Erythroblast (primary cell): Measurements from ENCODE around the gene KRT36.

Experiments used
- DNase-seq, 2 experiments: peaks; one replicate each; lab custom pipeline; 2025; lab: John Stamatoyannopoulos, UW
- GATA1 ChIP-seq: IDR thresholded peaks from 2 replicates; pipeline ENCODE4 v1.6.1; 2011; ENCODE audit warnings: low read depth, mild to moderate bottlenecking, control low read depth, low read length, moderate library complexity
- POLR2A ChIP-seq: IDR thresholded peaks from 2 replicates; pipeline ENCODE4 v1.6.1; 2011; ENCODE audit warnings: mild to moderate bottlenecking, low read length

KRT36 gene

DNA sequence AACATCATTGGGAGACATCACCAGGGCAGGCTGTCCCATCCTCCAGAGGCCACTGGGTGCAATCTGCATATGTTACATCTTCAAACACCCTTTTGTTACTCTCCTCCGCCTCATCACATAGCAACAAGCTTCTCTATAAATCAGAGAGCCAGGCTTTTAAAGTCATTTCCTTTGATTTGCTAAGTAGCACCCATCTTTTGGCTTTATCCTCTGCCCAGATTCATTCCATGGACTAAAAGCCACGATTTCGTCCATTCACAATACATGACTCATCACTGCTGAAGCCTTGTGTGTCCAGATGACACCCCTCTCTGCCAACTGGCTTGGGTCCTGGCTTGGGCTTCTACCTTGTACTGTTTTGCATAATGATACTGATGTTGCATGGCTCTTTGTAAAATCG, 47.0 kb downstream of the KRT36 start:
- no peak for DNase-seq
- TF ChIP-seq GATA1 (no peak), POLR2A (no peak)

- DNase-seq = no peak
- TF ChIP-seq POLR2A (no peak), GATA1 (no peak)
These were observed 49.1 kb downstream of the KRT36 start, which contains the start of gene KRT38 for GRCh38 chr17:41440531-41441033. KRT38 (minus strand) TSS chr17:41440983; CDS start chr17:41440921, 62 bp downstream.

- no peak for DNase-seq
- no peak for TF ChIP-seq POLR2A
- no peak for TF ChIP-seq GATA1
These were observed 50.3 kb downstream of the KRT36 start for GRCh38 chr17:41439375-41439774.

DNA sequence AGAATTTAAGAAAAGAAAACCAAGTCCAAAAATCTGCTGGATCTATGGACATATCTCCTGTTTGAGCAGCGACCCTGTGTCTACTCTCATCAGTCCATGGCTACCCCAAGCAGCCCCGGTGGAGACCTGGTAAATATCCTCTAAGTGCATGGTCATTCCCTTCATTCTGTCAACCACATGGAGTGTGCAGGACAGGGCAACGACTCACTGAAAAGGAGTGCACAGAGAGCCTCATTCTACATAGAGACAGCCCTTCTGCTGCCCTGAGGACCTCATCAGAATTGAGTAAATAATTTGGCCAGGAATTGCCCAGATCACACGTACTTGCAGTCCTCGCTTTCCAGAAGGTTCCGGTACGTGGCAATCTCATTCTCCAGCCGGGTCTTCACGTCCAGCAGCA, 51.9 kb downstream of the KRT36 start:
- TF ChIP-seq GATA1 = no peak
- TF ChIP-seq POLR2A = no peak
- DNase-seq = no peak

DNA sequence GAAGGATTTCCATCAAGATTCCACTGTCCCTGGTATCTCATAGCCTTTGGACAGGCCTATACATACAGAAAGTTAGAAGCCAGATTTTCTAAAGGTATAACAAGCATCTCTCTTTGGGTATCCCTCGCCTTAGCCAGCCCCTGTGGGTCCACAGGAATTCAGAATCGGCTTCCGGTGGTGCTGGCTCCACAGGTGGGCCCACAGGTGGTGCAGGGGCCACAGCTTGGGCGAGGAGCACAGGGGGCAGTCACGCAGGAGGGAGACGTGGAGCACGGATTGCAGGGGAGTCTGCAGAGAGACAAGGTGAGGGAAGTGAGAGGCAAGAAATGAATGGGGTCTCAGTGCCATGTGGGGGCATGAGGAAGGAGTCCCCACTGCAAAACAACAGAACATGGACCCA, 52.5 kb downstream of the KRT36 start:
- DNase-seq = no peak
- TF ChIP-seq POLR2A (no peak), GATA1 (no peak)
